Loucy (cell line): ENCODE data around the gene DGKI.

ENCODE experiments used
- EZH2phosphoT487 ChIP-seq: fragments of 200-600 bp; IDR thresholded peaks from 2 replicates; pipeline ENCODE4 v1.6.1; 2018; ENCODE audit warnings: antibody characterized with exemption, mild to moderate bottlenecking, moderate library complexity, borderline replicate concordance
- TF ChIP-seq, protein P1 (sequence below): fragments of 200-600 bp; sonication (generic); conservative IDR thresholded peaks from 2 replicates; pipeline ENCODE4 v1.5.1; 2014; ENCODE audit warnings: mild to moderate bottlenecking, antibody characterized with exemption, low read length

DNA sequence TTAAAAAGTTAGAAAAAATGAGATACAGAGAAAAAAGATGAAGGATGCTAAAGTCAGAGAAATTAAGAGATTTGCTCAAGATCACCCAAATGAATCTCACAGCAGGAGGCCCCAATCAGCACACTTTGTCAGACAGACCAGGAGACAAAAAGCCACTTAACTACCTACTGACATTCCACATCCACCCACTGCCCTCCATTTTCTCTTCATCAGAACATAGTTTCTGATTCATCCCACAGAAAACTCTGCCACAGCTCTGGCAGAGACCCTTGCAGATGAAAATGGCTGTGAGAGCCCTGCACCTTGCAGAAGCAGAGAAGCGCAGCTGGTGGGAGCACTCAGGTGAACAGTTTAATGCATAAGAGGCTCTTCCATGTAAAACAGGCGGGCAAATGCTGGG is 26.6 kb downstream of the DGKI start:
- TF ChIP-seq, protein P1, sequence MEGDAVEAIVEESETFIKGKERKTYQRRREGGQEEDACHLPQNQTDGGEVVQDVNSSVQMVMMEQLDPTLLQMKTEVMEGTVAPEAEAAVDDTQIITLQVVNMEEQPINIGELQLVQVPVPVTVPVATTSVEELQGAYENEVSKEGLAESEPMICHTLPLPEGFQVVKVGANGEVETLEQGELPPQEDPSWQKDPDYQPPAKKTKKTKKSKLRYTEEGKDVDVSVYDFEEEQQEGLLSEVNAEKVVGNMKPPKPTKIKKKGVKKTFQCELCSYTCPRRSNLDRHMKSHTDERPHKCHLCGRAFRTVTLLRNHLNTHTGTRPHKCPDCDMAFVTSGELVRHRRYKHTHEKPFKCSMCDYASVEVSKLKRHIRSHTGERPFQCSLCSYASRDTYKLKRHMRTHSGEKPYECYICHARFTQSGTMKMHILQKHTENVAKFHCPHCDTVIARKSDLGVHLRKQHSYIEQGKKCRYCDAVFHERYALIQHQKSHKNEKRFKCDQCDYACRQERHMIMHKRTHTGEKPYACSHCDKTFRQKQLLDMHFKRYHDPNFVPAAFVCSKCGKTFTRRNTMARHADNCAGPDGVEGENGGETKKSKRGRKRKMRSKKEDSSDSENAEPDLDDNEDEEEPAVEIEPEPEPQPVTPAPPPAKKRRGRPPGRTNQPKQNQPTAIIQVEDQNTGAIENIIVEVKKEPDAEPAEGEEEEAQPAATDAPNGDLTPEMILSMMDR = no peak
- no peak for TF ChIP-seq EZH2phosphoT487
